Activated T-cell treated with anti-CD3 and anti-CD28 coated beads, Interleukin-2, amount 50 U/mL, for 72 hours (primary cell): ENCODE data around the gene SLC26A1. TPM values are rescaled to one million over a fixed set of nuclear protein-coding genes. Genes with fewer than 3 reads are reported as not detected.

Source experiments
- ATAC-seq, 2 donors: fragments of 150-1000 bp; cut with Tn5 transposase; replicated peaks in 1 of 2; 2 replicates each; pipeline ENCODE4 v1.10.0; 2021; ENCODE audit warnings: moderate library complexity in 2 of 2, mild to moderate bottlenecking in 1 of 2
- DNase-seq, 2 donors: peaks; one replicate each; pipeline ENCODE4 v3.0.0; 2021 to 2022; ENCODE audit warnings: mixed read lengths in 1 of 2
- H3K27ac Mint-ChIP-seq: one replicate; pipeline ENCODE4 v1.8.0; 2022; ENCODE audit warnings: mild to moderate bottlenecking, moderate library complexity, mixed read lengths
- H3K27me3 Mint-ChIP-seq: one replicate; pipeline ENCODE4 v1.8.0; 2022; ENCODE audit warnings: low read depth, mixed read lengths
- H3K36me3 Mint-ChIP-seq, 2 donors: one replicate each; pipeline ENCODE4 v1.8.0; 2022; ENCODE audit warnings: mixed read lengths in 2 of 2, mild to moderate bottlenecking in 1 of 2; ENCODE audit not compliant: insufficient read depth in 2 of 2
- H3K4me1 Mint-ChIP-seq: one replicate; pipeline ENCODE4 v1.8.0; 2022; ENCODE audit warnings: low read depth, mixed read lengths
- H3K4me3 Mint-ChIP-seq, 2 donors: one replicate each; pipeline ENCODE4 v1.8.0; 2022; ENCODE audit warnings: mild to moderate bottlenecking in 2 of 2, mixed read lengths in 2 of 2, moderate library complexity in 2 of 2
- H3K9me3 Mint-ChIP-seq, 2 donors: one replicate each; pipeline ENCODE4 v1.8.0; 2022; ENCODE audit warnings: mixed read lengths in 2 of 2
- total RNA-seq, 2 donors: library from RNA; stranded (reverse); gene quantifications; one replicate each; pipeline ENCODE4 v1.2.3, GENCODE V29; 2022

Gene SLC26A1
- total RNA-seq, 2 donors from 2014 or later = not detected

- no peak for ATAC-seq
Measured at GRCh38 chr4:970854-971520, 22.2 kb downstream of the SLC26A1 start.

GRCh38 chr4:970046-970745 is 23.0 kb downstream of the SLC26A1 start:
- no peaks in the 10 kb centered on the region for H3K36me3 Mint-ChIP-seq
- no peak overlapping the region for H3K4me3 Mint-ChIP-seq
- H3K9me3 Mint-ChIP-seq = no peaks in the 10 kb centered on the region
- no peaks in the 10 kb centered on the region for H3K27me3 Mint-ChIP-seq
- ATAC-seq (no peak), DNase-seq (no peak)
- peaks cover 4% of the 10 kb centered on the region for H3K4me1 Mint-ChIP-seq
- no peak overlapping the region for H3K27ac Mint-ChIP-seq

More at GRCh38 chr4:970854-971520, 22.2 kb downstream of the SLC26A1 start:
- DNase-seq = no peak
- Mint-ChIP-seq H3K27ac (no peak overlapping the region), H3K4me1 (peaks cover 4% of the 10 kb centered on the region), H3K4me3 (peak overlapping the region in 1 of 2 donors; percentile 36), H3K27me3 (no peaks in the 10 kb centered on the region), H3K9me3 (no peaks in the 10 kb centered on the region), H3K36me3 (no peaks in the 10 kb centered on the region)

GRCh38 chr4:968621-969394 is 24.4 kb downstream of the SLC26A1 start:
- no peaks in the 10 kb centered on the region for H3K36me3 Mint-ChIP-seq
- no peaks in the 10 kb centered on the region for H3K27me3 Mint-ChIP-seq
- no peak overlapping the region for H3K27ac Mint-ChIP-seq

GRCh38 chr4:968221-968620 is 25.0 kb downstream of the SLC26A1 start:
- ATAC-seq = no peak

More at GRCh38 chr4:968621-969394, 24.4 kb downstream of the SLC26A1 start:
- H3K9me3 Mint-ChIP-seq = no peaks in the 10 kb centered on the region
- no peak for ATAC-seq
- no peak overlapping the region for H3K4me3 Mint-ChIP-seq
- no peak for DNase-seq
- H3K4me1 Mint-ChIP-seq = peaks cover 4% of the 10 kb centered on the region

GRCh38 chr4:967113-968104 is 25.8 kb downstream of the SLC26A1 start:
- Mint-ChIP-seq H3K9me3 (no peaks in the 10 kb centered on the region), H3K36me3 (no peaks in the 10 kb centered on the region), H3K4me1 (peaks cover 4% of the 10 kb centered on the region), H3K4me3 (no peak overlapping the region), H3K27me3 (no peaks in the 10 kb centered on the region), H3K27ac (no peak overlapping the region)
- ATAC-seq (no peak), DNase-seq (no peak)

More at GRCh38 chr4:968221-968620, 25.0 kb downstream of the SLC26A1 start:
- DNase-seq = no peak
- Mint-ChIP-seq H3K36me3 (no peaks in the 10 kb centered on the region), H3K27ac (no peak overlapping the region), H3K4me3 (no peak overlapping the region), H3K9me3 (no peaks in the 10 kb centered on the region), H3K27me3 (no peaks in the 10 kb centered on the region), H3K4me1 (peaks cover 4% of the 10 kb centered on the region)

- no peaks in the 10 kb centered on the region for H3K36me3 Mint-ChIP-seq
- H3K4me1 Mint-ChIP-seq = peaks cover 4% of the 10 kb centered on the region
Measured at GRCh38 chr4:966266-967112, 26.7 kb downstream of the SLC26A1 start.

GRCh38 chr4:965766-966134 is 27.5 kb downstream of the SLC26A1 start:
- no peak for DNase-seq
- Mint-ChIP-seq H3K27ac (no peak overlapping the region), H3K4me1 (peaks cover 4% of the 10 kb centered on the region), H3K4me3 (no peak overlapping the region), H3K27me3 (no peaks in the 10 kb centered on the region), H3K9me3 (no peaks in the 10 kb centered on the region), H3K36me3 (no peaks in the 10 kb centered on the region)
- ATAC-seq = no peak

More at GRCh38 chr4:966266-967112, 26.7 kb downstream of the SLC26A1 start:
- no peaks in the 10 kb centered on the region for H3K9me3 Mint-ChIP-seq
- ATAC-seq = no peak
- H3K4me3 Mint-ChIP-seq = no peak overlapping the region
- DNase-seq = no peak
- no peak overlapping the region for H3K27ac Mint-ChIP-seq
- H3K27me3 Mint-ChIP-seq = no peaks in the 10 kb centered on the region

GRCh38 chr4:965048-965765 is 28.0 kb downstream of the SLC26A1 start:
- Mint-ChIP-seq H3K4me1 (no peaks in the 10 kb centered on the region), H3K36me3 (no peaks in the 10 kb centered on the region), H3K4me3 (no peak overlapping the region), H3K9me3 (no peaks in the 10 kb centered on the region), H3K27me3 (no peaks in the 10 kb centered on the region), H3K27ac (no peak overlapping the region)
- DNase-seq = no peak
- peak in 1 of 2 donors; percentile 20 for ATAC-seq

- DNase-seq (no peak), ATAC-seq (no peak)
- H3K36me3 Mint-ChIP-seq = no peaks in the 10 kb centered on the region
Measured at GRCh38 chr4:964346-965025, 28.7 kb downstream of the SLC26A1 start.

GRCh38 chr4:963276-964225 is 29.7 kb downstream of the SLC26A1 start:
- H3K36me3 Mint-ChIP-seq = no peaks in the 10 kb centered on the region
- ATAC-seq (no peak), DNase-seq (no peak)
- H3K4me1 Mint-ChIP-seq = no peaks in the 10 kb centered on the region
- H3K27ac Mint-ChIP-seq = no peak overlapping the region
- H3K27me3 Mint-ChIP-seq = no peaks in the 10 kb centered on the region
- H3K4me3 Mint-ChIP-seq = no peak overlapping the region
- H3K9me3 Mint-ChIP-seq = no peaks in the 10 kb centered on the region

More at GRCh38 chr4:964346-965025, 28.7 kb downstream of the SLC26A1 start:
- Mint-ChIP-seq H3K4me1 (no peaks in the 10 kb centered on the region), H3K27me3 (no peaks in the 10 kb centered on the region), H3K9me3 (no peaks in the 10 kb centered on the region), H3K27ac (no peak overlapping the region), H3K4me3 (no peak overlapping the region)
